ENCODE measurements around the gene TBXAS1.

DNA sequence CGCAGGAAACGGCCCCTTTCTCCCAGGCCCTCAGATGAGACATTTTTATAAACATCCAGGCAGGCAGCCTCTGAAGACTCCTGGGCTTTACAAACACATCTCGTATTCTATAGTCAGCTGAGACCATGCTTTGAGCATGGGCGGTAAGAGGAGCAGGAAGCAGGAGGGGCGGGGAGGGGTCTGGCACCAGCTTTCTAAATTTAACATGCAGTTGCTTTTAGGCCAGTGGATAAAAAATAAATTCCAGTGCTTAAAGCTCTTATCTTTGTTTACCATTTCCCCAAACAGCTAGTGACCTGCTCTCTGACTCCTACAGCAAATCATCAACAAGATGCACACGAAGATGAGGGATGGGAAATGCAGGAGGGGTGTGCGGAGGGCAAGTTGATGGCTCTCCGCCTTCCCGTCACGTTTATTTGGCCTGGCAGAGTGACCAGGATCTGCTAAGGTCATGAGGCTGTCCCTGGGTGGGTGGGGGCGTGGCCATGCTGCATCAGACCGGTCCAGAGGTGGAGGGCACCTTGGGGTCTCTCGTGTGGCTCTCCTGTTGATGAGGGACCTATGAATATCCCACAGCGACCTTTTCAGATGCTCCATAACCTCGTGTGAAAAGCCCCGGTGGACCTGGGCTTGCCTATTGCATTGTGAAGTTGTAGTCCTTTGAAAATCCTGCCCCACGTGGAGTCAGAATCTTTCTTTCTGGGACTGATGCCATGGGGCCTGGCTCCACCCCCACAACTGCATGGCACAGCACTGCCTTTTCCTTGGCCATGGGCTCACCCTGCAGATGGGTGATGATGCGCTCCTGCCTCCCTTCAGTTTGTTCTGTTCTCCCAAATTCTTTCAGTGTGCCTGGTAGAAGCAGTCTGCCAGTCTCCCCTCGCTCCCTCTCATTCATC lies 166.2 kb downstream of the TBXAS1 start:
- TF ChIP-seq, protein P1, sequence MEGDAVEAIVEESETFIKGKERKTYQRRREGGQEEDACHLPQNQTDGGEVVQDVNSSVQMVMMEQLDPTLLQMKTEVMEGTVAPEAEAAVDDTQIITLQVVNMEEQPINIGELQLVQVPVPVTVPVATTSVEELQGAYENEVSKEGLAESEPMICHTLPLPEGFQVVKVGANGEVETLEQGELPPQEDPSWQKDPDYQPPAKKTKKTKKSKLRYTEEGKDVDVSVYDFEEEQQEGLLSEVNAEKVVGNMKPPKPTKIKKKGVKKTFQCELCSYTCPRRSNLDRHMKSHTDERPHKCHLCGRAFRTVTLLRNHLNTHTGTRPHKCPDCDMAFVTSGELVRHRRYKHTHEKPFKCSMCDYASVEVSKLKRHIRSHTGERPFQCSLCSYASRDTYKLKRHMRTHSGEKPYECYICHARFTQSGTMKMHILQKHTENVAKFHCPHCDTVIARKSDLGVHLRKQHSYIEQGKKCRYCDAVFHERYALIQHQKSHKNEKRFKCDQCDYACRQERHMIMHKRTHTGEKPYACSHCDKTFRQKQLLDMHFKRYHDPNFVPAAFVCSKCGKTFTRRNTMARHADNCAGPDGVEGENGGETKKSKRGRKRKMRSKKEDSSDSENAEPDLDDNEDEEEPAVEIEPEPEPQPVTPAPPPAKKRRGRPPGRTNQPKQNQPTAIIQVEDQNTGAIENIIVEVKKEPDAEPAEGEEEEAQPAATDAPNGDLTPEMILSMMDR (IDR thresholded peaks at IDR 0.05; ENCODE audit: low read depth, low read length, poor library complexity, severe bottlenecking) = no peak
- no peak for TF ChIP-seq EZH2phosphoT487 (IDR thresholded peaks at IDR 0.05; ENCODE audit: borderline replicate concordance, low read length)

All from DOHH2 (cell line).